ENCODE data around the gene ZRANB1. TPM values are rescaled to one million over a fixed set of nuclear protein-coding genes. Genes with fewer than 3 reads are reported as not detected.

ZRANB1 gene
- total RNA-seq, 4 donors from 2014 or later, result 10.7 to 18.8 (median 15.5) TPM

DNA sequence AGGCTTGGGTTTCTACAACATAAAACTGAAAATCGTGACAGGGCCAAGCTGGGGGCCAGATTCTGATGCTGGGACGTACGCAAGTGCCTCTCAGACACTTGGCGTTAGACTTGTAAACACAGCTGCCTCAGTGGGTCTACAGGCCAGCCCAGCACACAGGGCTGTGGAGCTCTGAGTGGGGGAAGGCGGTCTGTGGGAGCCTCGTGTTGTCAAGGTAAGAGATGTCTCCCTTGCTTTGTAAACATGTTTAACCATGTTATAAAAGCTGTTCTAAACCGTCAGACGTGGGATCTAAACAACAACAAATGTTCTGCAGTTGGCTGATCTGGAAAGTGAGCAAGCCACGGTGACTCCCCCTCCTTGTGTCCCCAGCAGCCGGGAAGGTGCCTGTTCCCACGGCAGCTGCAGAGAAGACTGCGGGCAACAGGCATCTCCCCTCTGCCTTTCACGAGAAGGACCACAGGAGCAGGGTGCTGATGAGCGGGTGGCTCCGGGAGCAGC lies 67.8 kb downstream of the ZRANB1 start:
- Histone ChIP-seq H3K9me3 (no peaks in the 10 kb centered on the region), H3K27ac (peak overlapping the region in 2 of 4 donors; percentile 6 to 39), H3K4me1 (peaks cover 0 to 41% (median 0%) of the 10 kb centered on the region in 4 donors), H3K27me3 (no peaks in the 10 kb centered on the region), H3K36me3 (peaks cover 0 to 16% (median 0%) of the 10 kb centered on the region in 3 donors), H3K4me3 (no peak overlapping the region)
- TF ChIP-seq, protein P1, sequence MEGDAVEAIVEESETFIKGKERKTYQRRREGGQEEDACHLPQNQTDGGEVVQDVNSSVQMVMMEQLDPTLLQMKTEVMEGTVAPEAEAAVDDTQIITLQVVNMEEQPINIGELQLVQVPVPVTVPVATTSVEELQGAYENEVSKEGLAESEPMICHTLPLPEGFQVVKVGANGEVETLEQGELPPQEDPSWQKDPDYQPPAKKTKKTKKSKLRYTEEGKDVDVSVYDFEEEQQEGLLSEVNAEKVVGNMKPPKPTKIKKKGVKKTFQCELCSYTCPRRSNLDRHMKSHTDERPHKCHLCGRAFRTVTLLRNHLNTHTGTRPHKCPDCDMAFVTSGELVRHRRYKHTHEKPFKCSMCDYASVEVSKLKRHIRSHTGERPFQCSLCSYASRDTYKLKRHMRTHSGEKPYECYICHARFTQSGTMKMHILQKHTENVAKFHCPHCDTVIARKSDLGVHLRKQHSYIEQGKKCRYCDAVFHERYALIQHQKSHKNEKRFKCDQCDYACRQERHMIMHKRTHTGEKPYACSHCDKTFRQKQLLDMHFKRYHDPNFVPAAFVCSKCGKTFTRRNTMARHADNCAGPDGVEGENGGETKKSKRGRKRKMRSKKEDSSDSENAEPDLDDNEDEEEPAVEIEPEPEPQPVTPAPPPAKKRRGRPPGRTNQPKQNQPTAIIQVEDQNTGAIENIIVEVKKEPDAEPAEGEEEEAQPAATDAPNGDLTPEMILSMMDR (IDR thresholded peaks at IDR 0.05), result no peak
- TF ChIP-seq POLR2A (IDR thresholded peaks at IDR 0.05), result no peak
- DNase-seq, result no peak

DNA sequence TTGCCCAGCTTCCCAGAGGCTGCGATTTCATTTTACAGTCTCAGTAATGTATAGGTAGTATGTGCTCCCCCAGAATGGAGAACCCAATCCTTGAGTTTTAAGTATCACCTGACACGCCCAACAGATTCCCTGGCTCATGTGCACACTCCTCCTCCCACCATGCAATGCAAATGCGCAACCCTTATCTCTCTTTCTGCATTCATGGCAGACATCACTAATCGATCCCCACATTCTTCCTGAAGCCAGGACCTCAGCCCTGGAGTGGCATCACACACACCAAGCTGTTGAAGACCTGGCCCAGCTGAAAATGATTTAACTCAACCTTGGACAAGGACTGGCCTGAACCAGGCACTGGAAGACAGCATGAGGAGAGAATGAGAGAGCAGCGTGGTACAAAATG lies 68.4 kb downstream of the ZRANB1 start:
- Histone ChIP-seq H3K9me3 (no peaks in the 10 kb centered on the region), H3K4me3 (no peak overlapping the region), H3K27me3 (no peaks in the 10 kb centered on the region), H3K27ac (no peak overlapping the region), H3K4me1 (peaks cover 0 to 46% (median 0%) of the 10 kb centered on the region in 4 donors), H3K36me3 (peaks cover 0 to 9% (median 0%) of the 10 kb centered on the region in 3 donors)
- no peak for TF ChIP-seq POLR2A (IDR thresholded peaks at IDR 0.05)
- TF ChIP-seq, protein P1 (IDR thresholded peaks at IDR 0.05), result no peak
- DNase-seq, result no peak

DNA sequence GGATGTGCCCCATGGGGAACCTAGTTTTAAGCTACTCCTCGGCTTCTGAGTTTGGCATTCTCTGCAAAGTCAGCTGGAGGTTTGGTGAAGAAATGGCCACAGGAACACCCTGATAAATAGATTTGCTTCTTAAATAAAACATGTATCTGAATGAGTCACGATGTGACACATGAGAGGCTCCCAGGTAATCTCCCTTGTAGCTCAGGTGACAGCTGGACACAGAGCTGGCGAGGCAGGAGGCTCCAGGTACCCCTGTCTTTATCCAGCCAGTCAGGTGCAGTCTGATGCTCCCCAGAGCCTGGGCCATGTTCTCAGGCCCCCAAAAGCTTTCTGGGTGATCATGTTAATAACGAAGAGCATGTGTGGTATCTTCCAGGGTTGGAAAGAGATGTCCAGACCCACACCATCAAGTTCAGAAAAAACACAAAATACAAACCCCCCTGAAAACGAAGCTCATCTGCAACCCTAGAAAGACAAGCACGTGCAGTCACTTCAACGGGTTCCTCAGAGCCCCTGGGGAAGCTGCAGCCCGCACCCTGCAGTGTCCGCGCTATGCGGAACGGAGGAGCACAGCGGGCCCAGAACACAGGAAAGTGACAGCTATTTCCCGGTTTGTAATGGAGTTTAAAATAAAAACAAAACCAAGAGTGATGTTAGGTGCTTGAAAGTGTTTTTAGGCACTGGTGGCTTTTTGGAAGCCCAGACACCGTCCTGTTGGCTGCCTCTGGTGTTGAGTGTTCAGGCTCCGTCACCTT lies 69.4 kb downstream of the ZRANB1 start:
- Histone ChIP-seq H3K9me3 (no peaks in the 10 kb centered on the region), H3K27ac (peak overlapping the region in 1 of 4 donors; percentile 12), H3K4me1 (peaks cover 0 to 56% (median 0%) of the 10 kb centered on the region in 4 donors), H3K27me3 (no peaks in the 10 kb centered on the region), H3K36me3 (no peaks in the 10 kb centered on the region), H3K4me3 (no peak overlapping the region)
- DNase-seq, result no peak
- no peak for TF ChIP-seq POLR2A (IDR thresholded peaks at IDR 0.05)
- TF ChIP-seq, protein P1 (IDR thresholded peaks at IDR 0.05), result no peak

DNA sequence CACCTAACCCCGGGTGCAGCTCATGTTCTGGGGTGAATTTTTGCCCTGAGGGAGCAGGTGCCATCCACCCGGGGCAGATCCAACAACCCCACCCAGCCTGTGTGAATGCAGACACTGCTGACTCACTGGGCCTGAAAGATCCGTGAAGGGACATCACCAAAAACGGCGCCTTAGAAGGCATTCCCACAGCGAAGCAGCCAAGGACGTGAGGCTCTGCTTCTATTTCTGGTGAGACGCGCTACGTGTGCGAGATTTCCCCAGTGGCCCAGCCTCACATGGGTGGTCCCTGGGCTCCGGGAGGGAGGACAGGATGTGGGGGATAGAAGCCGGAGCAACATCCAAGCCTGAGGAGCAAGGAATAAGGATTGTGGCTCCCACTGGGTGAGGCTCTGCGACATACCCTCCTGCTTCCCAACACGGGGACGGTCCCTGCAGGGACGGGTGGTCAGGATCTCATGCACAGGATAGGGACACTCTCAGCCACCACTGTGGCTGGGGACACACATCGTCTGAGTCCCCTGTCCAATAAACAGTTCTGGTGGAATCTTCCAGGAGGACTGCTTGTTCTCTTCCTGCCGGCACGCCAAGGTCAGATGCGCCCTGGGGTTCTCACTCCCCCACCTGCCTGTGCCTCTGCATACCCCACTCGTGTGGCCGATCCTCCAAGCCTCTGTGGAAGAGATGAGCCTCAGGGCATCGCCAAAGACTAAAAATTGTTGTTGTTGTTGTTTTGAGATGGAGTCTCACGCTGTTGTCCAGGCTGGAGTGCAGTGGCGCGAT lies 70.2 kb downstream of the ZRANB1 start:
- H3K4me3 ChIP-seq, result no peak overlapping the region
- DNase-seq, result no peak
- no peak for TF ChIP-seq POLR2A (IDR thresholded peaks at IDR 0.05)
- TF ChIP-seq, protein P1 (IDR thresholded peaks at IDR 0.05), result no peak
- H3K27me3 ChIP-seq, result no peaks in the 10 kb centered on the region
- H3K36me3 ChIP-seq, result no peaks in the 10 kb centered on the region
- H3K27ac ChIP-seq, result peak overlapping the region in 2 of 4 donors; percentile 12 to 36
- H3K9me3 ChIP-seq, result no peaks in the 10 kb centered on the region
- H3K4me1 ChIP-seq, result peaks cover 0 to 54% (median 0%) of the 10 kb centered on the region in 4 donors

DNA sequence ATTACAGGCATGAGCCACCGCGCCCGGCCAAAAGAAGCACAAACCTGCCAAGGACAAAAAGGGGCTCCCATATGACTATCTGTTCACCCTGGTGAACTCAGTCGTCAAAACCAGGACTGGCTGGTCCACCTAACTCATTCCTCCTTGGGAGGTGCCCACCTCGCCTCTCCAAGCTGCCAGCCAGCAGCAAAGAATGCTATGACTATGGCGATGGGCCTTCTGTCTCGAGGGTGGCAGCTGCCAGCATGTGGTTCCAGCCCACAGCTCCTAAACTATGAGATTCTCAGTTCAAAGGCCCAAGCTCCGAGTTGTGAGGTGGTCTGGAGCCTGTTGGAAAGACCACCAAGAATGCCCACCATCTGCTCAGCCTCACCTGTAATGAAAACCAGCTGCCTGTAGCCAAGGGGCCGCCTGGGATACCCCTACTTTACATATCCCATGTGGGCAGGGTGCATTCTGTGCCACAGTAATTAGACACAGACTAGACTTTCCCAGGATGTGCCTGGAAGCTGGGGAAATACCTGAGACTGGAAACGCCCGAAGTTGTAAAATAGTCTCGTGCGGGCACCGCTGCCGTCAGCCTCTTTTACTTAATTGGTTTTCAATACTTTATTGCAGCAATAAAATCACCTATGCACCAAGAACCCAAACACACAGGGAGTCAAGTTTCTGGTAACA lies 71.1 kb downstream of the ZRANB1 start:
- peak overlapping the region in 1 of 4 donors; percentile 40 for H3K27ac ChIP-seq
- H3K27me3 ChIP-seq, result no peaks in the 10 kb centered on the region

More for the DNA sequence above, 71.1 kb downstream of the ZRANB1 start:
- Histone ChIP-seq H3K4me3 (no peak overlapping the region), H3K36me3 (no peaks in the 10 kb centered on the region), H3K4me1 (peaks cover 0 to 60% (median 0%) of the 10 kb centered on the region in 4 donors), H3K9me3 (no peaks in the 10 kb centered on the region)
- no peak for DNase-seq
- TF ChIP-seq POLR2A (IDR thresholded peaks at IDR 0.05), result no peak
- TF ChIP-seq, protein P1 (IDR thresholded peaks at IDR 0.05), result no peak
